HG03575 (cell line): ENCODE results near the gene IGSF9.

Experiments used
- ATAC-seq: cut with Tn5 transposase; IDR thresholded peaks from one replicate; pipeline ENCODE4 v1.9.1; 2021; ENCODE audit not compliant: unreplicated experiment, insufficient number of reproducible peaks, low FRiP score; ENCODE audit errors: extremely low read depth

The IGSF9 gene

GRCh38 chr1:159937054-159937750 lies 8.2 kb downstream of the IGSF9 start:
- ATAC-seq: no peak

DNA sequence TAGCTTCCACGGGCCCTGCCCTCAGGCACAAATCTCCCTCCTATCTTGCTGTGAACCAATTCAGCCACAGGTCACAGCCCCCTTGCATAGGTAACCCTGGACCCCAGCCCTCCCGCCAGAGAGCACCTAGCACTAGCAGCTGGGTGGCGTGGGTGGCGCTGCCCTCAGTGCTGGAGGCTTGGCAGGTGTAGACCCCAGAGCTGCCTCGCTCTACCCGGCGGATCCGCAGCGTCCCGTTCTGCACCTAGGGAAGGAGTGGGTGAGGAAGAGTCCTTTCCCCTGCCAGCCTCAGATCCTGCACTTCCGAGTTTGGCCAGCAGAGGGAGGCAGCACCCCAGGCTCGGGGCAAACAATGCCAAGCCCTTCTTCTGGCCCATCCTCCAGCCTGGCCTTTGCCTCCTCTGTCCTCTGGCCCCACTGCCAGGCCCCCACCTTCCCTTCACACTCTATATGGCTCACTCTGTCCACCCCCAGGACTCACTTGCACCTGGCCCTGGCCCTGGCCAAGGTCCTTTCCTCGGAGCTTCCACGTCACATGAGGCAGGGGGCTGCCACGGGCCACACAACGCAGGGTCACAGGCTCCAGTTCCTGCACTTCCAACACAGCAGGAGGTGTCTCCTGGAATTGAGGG lies 9.0 kb downstream of the IGSF9 start:
- no peak for ATAC-seq

GRCh38 chr1:159935719-159936272 lies 9.6 kb downstream of the IGSF9 start:
- no peak for ATAC-seq

DNA sequence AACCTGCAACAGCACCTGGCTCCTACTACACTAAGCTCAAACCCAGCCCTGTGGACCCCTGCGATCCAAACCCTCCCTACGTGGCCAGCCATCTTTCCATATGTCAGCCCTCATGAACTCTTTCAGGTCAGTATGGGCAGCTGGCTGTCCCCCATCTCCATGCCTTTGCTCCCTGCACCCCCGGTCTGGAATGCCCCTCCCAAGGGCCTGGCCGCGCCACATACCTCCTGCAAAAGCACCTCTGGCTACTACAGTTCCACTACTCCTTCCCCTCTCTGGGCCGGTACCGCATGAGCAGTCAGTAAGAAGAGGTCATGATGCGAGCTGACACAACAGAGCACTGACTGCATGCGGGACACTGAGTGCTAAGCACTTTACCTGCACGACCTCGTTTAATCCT lies 10.1 kb downstream of the IGSF9 start:
- ATAC-seq: no peak

DNA sequence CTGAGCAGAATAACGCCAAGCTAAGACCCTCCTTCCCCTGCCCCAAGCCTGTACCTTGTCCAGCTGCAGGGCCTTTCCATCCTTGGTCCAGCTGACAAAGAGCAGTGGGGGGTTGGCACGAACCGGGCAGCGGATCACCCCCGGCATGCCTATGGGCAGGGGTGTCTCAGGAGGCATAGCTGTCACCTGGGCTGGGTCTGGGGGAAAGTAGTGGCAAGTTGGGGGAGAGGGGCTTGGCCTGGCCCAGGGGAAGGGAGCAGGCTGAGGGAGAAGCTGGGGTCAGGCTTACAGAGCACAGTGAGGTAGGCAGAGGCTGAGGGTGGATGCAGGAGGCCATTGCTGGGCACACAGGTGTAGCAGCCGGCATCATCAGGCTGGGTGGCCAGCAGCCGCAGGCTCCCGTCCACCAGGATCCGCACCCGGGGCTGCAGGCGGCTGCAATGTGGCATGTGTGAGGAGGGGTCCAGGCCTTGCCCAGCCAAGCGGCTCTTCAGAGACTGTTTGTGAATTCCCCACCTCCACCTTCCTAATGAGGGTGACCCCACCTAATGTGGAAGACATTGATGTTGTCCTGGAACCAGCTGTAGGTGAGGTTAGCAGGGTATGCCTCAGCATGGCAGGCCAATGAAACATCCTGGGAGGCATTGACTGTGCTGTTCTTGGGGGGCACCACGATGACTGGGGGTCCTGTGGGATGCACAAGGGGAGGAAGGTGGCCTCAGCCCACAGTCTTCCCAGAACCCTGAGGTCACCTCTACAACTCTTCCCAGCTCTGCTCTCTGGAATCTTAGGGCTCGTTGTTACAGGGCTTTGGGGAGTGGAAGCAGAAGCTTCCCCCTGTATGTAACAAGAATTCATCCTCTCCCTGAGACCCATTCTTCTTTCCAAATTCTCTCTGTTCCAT lies 11.0 kb downstream of the IGSF9 start:
- ATAC-seq: no peak

DNA sequence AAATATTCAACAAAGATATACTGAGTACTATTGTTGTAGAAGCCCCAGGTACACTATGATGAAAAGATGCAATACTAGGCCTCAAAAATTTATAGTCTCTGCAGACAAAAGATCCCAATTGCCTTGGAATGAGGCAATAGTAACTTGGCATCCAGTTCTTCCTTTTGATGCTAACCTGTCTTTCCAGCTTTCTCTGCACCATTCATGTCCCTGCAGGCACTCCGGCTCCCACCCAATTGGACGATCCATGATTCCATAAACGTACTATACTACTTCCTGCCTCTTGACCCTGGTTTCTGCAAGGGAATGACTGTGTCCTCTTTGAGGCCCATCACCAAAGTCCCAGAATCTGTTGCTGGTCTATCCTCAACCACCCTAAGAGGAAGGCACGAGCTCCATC lies 12.1 kb downstream of the IGSF9 start:
- no peak for ATAC-seq

- no peak for ATAC-seq
Observed at GRCh38 chr1:159932296-159933285, 12.8 kb downstream of the IGSF9 start.

- ATAC-seq: no peak
Observed at GRCh38 chr1:159931795-159932173, 13.6 kb downstream of the IGSF9 start.

GRCh38 chr1:159931101-159931794 lies 14.2 kb downstream of the IGSF9 start:
- no peak for ATAC-seq

DNA sequence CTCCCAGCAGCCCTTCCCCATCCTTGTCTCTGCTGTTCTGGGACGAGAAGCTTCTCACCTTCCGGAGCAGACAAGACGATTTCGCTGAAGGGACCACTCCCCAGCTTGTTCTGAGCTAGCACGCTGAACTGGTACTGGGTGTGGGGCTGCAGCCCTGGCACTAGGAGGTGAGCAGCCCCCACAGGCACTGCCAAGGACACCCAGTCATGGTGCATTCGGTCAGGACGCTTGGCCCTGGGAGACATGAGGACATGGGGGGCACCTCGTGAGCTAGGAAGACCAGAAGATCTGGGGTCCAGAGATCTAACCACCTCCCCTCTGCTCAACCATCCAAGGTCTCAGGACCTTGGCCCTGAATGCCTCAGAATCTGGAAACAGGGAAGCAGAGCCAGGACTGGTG lies 14.8 kb downstream of the IGSF9 start:
- ATAC-seq: no peak

GRCh38 chr1:159930216-159930615 lies 15.2 kb downstream of the IGSF9 start:
- no peak for ATAC-seq

GRCh38 chr1:159929155-159930051 lies 16.0 kb downstream of the IGSF9 start:
- no peak for ATAC-seq

DNA sequence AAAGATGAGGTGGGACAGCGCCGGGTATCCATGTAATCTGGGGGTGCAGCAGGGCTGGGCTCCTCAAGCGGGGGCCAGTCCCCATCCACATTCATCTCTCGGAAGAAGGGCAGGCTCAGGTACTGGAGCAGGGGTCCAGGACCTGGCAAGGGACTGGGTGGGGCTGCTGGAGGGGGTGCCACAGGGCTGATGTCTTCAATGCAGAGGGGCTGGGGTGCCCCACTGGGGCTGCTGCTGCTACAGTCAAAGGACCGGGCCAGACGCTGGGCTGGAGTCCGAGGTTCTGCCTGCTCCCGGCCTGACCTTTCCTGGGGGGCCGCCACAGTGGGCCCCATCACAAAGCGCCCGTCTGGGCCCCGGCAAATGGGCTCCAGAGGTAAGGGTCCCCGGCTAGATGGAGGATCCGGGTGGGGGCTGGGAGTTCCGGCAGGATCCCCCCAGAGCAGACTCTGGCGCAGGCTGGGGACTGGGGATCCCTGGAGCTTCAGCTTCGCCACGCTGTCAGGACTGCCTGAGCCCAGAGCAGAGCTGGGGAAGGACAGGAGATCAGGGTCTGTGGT lies 16.8 kb downstream of the IGSF9 start:
- ATAC-seq: no peak

GRCh38 chr1:159927849-159928431 lies 17.5 kb downstream of the IGSF9 start:
- no peak for ATAC-seq

DNA sequence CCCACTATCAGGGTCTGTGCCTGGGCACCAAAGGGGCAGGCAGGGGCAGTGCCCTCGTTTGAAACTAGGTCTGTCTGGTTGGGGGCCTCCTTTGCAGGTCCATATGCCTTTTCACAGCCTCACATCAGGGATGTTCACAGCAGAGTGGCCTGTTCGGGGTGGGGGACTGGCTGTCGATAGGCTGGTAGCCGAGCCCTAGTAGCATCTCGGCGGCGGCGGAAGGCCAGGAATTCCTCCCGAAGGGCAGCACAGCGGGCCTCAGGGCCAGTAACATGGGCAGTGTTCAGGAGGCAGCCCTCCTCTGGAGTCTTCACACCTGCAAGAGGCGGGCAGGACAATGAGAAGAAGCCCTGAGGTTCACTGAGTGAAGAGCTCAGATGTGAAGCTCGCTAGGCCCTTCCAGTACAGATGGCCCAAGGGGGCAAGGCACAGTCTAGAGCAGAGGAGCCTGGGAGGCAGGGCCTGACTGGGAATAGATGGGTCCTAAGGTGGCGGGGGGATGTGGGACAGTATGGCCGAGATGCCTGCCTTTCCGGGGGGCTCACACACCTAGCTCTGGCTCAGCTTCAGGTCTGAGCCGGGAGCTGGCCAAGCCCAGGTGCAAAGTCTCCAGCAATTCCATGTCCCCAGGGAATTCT lies 18.1 kb downstream of the IGSF9 start:
- ATAC-seq: no peak

DNA sequence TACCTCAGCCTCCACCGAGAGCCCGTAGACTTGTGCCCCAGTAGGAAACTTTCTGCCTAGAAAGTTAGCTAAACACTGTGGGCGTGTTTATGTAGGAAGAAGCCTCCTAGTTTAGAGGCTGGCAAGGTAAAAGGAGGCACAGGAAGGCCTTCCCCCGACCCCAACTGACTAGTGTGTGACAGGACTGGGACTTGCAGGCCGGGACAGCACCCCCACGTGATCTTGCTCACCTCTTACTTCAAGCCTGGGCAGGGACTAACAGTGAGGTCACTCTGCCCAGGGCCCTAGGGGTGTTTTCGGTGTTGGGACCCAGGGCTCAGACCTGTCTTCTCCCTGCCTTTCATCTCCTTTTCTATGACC lies 19.7 kb downstream of the IGSF9 start:
- no peak for ATAC-seq
